Measurements from ENCODE around the gene PBX1. TPM values are rescaled to one million over a fixed set of nuclear protein-coding genes. Genes with fewer than 3 reads are reported as not detected.

The PBX1 gene
- total and polyA plus RNA-seq, 2 of the 4 experiments (the other 2 are of a cell fraction) = 13.9 to 17.9 TPM

DNA sequence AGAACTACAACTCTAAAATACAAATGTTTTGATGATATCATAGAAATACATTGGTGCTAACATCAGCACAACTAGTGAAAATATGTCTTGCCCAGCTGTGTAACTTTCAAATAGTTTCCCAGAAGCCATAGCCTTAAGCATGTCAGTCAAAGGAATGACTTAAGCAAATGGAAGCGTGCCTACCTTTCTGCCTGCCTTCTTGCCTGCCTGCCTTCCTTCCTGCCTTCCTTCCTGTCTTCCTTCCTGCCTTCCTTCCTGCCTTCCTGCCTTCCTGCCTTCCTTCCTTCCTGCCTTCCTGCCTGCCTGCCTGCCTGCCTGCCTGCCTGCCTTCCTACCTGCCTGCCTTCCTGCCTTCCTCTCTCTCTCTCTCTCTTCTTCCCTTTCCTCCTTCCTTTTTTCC is 104.0 kb downstream of the PBX1 start:
- no peak overlapping the region for H3K27ac ChIP-seq (ENCODE audit: insufficient read depth, low read length)
- intact Hi-C loops (cut with micrococcal nuclease) = no loop called here
- no peak overlapping the region for H3K56ac ChIP-seq (ENCODE audit: extremely low read depth, insufficient read depth, low read length)
- H2BK120ac ChIP-seq (ENCODE audit: low read depth, low read length) = no peak overlapping the region
- H2BK20ac ChIP-seq (ENCODE audit: low read depth, low read length) = no peak overlapping the region
- H3K14ac ChIP-seq (replicated peaks; ENCODE audit: low read depth, low read length) = no peak overlapping the region
- H3K79me1 ChIP-seq (ENCODE audit: low read depth in 1 of 2, low read length in 2 of 2) = peaks cover 5 to 9% of the 10 kb centered on the region in 2 experiments; a peak in 1 of 4 replicates
- no peak overlapping the region for H4K5ac ChIP-seq (ENCODE audit: low read depth, low read length)
- dilution Hi-C loops (cut with HindIII; ENCODE audit: low sequenced_read_pairs, unreplicated experiment) = no loop called here
- H3K9me1 ChIP-seq (ENCODE audit: insufficient read depth, low read length) = 0 out of 2 replicates have a peak, but pooled peaks cover 3% of the 10 kb centered on the region
- peaks cover 4% of the 10 kb centered on the region; the same call in 1 of the 2 replicates for H3K4me1 ChIP-seq (ENCODE audit: control insufficient read depth, insufficient read depth, low read length)
- no peak overlapping the region for H3K18ac ChIP-seq (ENCODE audit: low read depth, low read length)
- H3K4me2 ChIP-seq (ENCODE audit: low read depth, low read length) = no peak overlapping the region
- H2BK15ac ChIP-seq (ENCODE audit: low read depth, low read length) = no peak overlapping the region
- no peaks in the 10 kb centered on the region; the same call in 1 of the 2 replicates for H3K36me3 ChIP-seq (ENCODE audit: control insufficient read depth, insufficient read depth, low read length)
- no peak overlapping the region for H2AK9ac ChIP-seq (replicated peaks; ENCODE audit: low read depth, low read length, poor library complexity)
- no peaks in the 10 kb centered on the region for H3K27me3 ChIP-seq (ENCODE audit: control insufficient read depth, insufficient read depth, low read length)
- TF ChIP-seq NFE2L2 (IDR thresholded peaks at IDR 0.05; ENCODE audit: low read depth, low read length) = no peak
- no peak for TF ChIP-seq RCOR1 (IDR thresholded peaks at IDR 0.05; ENCODE audit: insufficient replicate concordance, low read length)
- no peak for TF ChIP-seq CHD1 (IDR thresholded peaks at IDR 0.05; ENCODE audit: low read depth, low read length)
- TF ChIP-seq BHLHE40 (IDR thresholded peaks at IDR 0.05; ENCODE audit: low read depth, low read length) = no peak
- TF ChIP-seq MXI1 (IDR thresholded peaks at IDR 0.05; ENCODE audit: borderline replicate concordance, low read depth, low read length) = no peak
- TF ChIP-seq MAZ (IDR thresholded peaks at IDR 0.05; ENCODE audit: borderline replicate concordance, low read depth, low read length) = no peak
- TF ChIP-seq USF2 (IDR thresholded peaks at IDR 0.05; ENCODE audit: low read depth, low read length) = no peak
- no peak for TF ChIP-seq FOS (IDR thresholded peaks at IDR 0.05; ENCODE audit: low read depth, low read length)
- TF ChIP-seq ELK1 (IDR thresholded peaks at IDR 0.05; ENCODE audit: borderline replicate concordance, low read depth, low read length) = no peak
- TF ChIP-seq, protein P1, sequence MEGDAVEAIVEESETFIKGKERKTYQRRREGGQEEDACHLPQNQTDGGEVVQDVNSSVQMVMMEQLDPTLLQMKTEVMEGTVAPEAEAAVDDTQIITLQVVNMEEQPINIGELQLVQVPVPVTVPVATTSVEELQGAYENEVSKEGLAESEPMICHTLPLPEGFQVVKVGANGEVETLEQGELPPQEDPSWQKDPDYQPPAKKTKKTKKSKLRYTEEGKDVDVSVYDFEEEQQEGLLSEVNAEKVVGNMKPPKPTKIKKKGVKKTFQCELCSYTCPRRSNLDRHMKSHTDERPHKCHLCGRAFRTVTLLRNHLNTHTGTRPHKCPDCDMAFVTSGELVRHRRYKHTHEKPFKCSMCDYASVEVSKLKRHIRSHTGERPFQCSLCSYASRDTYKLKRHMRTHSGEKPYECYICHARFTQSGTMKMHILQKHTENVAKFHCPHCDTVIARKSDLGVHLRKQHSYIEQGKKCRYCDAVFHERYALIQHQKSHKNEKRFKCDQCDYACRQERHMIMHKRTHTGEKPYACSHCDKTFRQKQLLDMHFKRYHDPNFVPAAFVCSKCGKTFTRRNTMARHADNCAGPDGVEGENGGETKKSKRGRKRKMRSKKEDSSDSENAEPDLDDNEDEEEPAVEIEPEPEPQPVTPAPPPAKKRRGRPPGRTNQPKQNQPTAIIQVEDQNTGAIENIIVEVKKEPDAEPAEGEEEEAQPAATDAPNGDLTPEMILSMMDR (conservative IDR thresholded peaks at IDR 0.05; ENCODE audit: low read depth, low read length) = no peak
- TF ChIP-seq SMC3 (IDR thresholded peaks at IDR 0.05; ENCODE audit: low read depth, low read length) = no peak
- TF ChIP-seq RAD21 (IDR thresholded peaks at IDR 0.05; ENCODE audit: low read length) = no peak
- no peak for TF ChIP-seq CEBPB (IDR thresholded peaks at IDR 0.05; ENCODE audit: low read depth, low read length)
- TF ChIP-seq RFX5 (IDR thresholded peaks at IDR 0.05; ENCODE audit: low read depth, low read length) = no peak
- TF ChIP-seq MAFK (IDR thresholded peaks at IDR 0.05; ENCODE audit: low read depth, low read length) = no peak
- no peak for TF ChIP-seq POLR2A (IDR thresholded peaks at IDR 0.05; ENCODE audit: low read depth, low read length)
- WGBS, 2 experiments (ENCODE audit: extremely low coverage in 2 of 2, insufficient read length in 1 of 2) = no CpG with 5 or more reads among the region's 1 CpG
- no peak overlapping the region for H3K9ac ChIP-seq (ENCODE audit: low read depth, low read length)
- no peak overlapping the region for H3K23ac ChIP-seq (ENCODE audit: low read depth, low read length)
- H4K8ac ChIP-seq (ENCODE audit: low read depth in 2 of 2, low read length in 2 of 2) = no peak overlapping the region
- in situ Hi-C loops (cut with MboI; ENCODE audit: low sequenced_read_pairs) = no loop called here
- no TSS peak for BruUV-seq (replicated peaks)
- peaks cover 8% of the 10 kb centered on the region; the same call in 1 of the 2 replicates for H4K20me1 ChIP-seq (ENCODE audit: insufficient read depth, low read length)
- ChIA-PET CTCF (no interaction called here), POLR2A (ENCODE audit: unreplicated experiment) (no interaction called here)
- no peaks in the 10 kb centered on the region for H3K9me3 ChIP-seq (ENCODE audit: control insufficient read depth, insufficient read depth, low read length)
- H2AK5ac ChIP-seq (ENCODE audit: low read depth, low read length) = no peak overlapping the region
- no peak overlapping the region for H3K4ac ChIP-seq (ENCODE audit: low read depth, low read length)
- no peak for DNase-seq
- H2AFZ ChIP-seq (replicated peaks; ENCODE audit: low read length, poor library complexity) = no peak overlapping the region
- ATAC-seq (ENCODE audit: low read depth) = no peak
- H3K4me3 ChIP-seq (ENCODE audit: insufficient read depth, low read depth, low read length) = no peak overlapping the region
- H4K91ac ChIP-seq (ENCODE audit: insufficient read depth, low read depth, low read length) = no peak overlapping the region
- no peak overlapping the region for H2BK5ac ChIP-seq (ENCODE audit: low read depth, low read length, poor library complexity, severe bottlenecking)
